Epidermal melanocyte (primary cell): Measurements from ENCODE around the gene TENM4.

Experiments
- DNase-seq: peaks from one replicate; pipeline ENCODE4 v3.0.0; 2011; ENCODE audit warnings: low spot score; ENCODE audit not compliant: insufficient read length

Gene TENM4

DNA sequence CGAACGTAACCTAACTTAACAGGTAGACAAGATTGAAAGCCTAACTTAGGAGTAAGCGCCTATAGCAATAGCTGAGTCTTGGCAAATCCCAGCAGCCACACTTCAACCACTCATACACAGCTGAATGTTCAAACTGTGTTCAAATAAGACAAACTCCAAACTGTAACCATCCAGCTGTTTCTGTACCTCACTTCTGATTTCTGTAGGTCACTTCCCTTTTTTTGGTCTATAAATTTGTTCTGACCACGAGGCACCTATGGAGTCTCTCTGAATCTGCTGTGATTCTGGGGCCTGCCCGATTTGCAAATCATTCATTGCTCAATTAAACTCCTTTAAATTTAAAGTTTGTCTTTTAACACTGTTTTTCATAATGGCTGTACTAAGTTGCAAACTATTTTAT, 8.2 kb upstream of the TENM4 start:
- no peak for DNase-seq

DNA sequence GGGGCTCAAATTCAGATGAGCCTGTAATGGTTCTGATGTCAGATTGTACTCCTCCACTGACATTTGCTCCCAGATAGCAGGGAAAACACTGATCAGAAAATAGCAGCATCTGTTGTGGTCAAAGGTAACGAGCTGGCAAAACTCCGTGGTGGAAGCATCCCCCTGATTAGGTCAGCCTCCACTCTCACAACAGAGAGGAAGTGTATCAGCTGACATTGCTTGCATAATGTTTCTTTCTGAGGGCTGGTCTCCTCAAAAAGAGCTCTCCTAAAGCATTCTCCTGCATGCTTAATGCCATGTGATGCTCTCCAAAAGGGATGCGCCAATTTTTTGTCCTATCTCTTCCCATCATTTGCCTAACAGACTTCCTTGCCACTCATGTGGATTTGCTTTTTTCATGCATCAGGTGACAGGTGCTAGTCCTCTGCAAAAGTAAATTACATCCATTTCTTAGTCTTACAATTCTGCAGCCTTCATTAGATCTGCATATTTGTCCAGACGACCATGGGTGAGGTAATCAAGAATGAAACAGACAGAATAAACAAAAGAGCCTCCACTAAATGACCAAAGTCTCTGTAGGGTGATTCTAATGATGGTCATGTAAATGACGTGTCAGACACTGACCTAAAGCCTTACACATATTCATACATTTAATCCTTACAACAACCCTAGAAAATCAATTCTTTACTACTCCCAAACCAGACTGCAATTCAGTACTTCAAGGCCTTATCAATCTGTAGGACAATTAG, 6.4 kb upstream of the TENM4 start:
- DNase-seq = no peak

- no peak for DNase-seq
These were observed 4.1 kb upstream of the TENM4 start for GRCh38 chr11:79444923-79445322.

DNA sequence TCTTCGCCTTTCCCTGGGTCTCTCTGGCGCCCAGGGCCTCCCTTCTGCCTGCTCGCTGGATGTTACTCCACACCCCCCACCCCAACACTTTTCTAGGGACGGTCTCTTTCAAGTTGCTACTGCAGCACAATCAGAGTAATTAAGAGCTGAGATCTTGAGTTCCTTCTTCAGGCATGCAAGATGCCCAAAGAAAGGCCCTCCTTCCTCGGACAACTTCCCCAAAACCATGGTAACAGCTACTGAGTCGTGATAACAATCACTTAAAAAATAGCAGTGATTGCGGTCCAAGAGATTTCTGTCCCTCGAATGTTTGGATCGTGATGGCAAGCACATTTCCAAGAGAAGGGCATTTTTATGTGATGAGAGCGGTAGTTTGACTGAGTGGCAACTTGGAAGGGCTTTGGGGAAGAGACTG, 638 bp upstream of the TENM4 start:
- no peak for DNase-seq

- no peak for DNase-seq
These were observed 802 bp downstream of the TENM4 start for GRCh38 chr11:79439886-79440570.

- no peak for DNase-seq
These were observed 1.4 kb downstream of the TENM4 start for GRCh38 chr11:79439410-79439885.

- DNase-seq = no peak
These were observed 2.0 kb downstream of the TENM4 start for GRCh38 chr11:79438631-79439409.

DNA sequence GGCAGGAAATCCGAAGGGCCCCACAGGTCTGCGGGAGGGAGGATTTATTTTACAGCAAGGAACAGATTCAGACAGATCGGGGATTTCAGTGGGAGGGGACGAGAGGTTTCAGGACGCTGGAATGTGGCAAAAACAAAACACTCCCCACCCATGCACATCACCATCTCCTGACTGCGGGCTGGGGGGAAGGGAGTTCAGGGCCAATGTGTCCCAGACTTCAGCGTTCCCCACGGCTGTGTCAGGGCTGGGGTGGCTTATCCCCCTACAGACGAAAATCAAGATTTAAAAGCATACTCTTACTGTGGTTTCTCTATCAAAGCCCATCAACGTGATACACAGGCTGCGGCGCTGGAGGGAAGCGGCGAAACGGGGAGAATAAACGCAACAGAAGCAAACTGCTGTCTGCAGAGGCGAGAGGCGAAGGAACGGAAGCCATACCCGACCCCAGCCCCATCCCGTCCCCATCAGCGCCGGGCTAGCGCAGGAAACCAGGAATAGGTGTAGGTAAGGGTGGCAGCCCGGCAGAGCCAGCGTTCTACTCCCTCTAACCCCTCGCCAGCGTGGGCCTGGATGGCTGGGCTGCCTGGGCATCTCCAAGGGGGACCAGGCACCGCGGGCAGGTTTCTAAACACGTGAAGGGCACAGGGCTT, 2.7 kb downstream of the TENM4 start:
- DNase-seq = no peak

DNA sequence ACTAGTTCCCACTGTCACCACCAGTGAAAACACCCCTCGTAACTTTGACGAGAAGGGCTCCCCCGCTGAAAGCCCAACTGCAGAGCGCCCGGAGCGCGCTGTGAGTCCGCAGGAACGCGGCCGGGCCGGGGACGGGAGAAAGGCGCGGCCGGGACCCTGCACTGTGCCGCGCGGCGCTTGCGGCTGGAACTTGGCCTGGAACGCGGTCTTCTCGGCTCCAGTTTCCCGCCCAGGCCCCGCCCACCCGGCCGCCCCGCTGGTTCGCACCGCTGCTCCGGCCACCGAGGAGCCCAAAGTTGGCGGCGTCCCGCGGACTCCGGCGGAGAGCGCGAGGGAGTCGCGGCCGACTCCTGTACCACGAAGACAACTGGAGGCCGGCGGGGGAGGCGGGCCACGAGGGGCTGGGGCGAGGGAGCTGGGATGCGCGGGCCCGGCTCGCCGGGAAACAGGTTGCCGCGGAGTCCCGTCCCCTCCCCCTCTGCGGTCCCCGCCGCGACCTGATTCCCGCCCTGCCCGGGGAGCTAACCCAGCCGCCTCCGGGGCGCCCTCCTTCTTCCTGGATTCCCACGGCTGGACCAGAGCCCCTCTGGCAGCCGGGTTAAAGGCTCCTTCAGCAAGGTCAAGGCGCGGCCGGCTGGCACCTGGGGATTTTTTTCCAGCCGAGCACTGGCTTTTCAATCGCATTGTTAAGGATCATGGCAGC, 3.4 kb downstream of the TENM4 start:
- DNase-seq = no peak

- DNase-seq = no peak
These were observed 3.9 kb downstream of the TENM4 start for GRCh38 chr11:79436919-79437277.

GRCh38 chr11:79434283-79434682, 6.5 kb downstream of the TENM4 start:
- no peak for DNase-seq

DNA sequence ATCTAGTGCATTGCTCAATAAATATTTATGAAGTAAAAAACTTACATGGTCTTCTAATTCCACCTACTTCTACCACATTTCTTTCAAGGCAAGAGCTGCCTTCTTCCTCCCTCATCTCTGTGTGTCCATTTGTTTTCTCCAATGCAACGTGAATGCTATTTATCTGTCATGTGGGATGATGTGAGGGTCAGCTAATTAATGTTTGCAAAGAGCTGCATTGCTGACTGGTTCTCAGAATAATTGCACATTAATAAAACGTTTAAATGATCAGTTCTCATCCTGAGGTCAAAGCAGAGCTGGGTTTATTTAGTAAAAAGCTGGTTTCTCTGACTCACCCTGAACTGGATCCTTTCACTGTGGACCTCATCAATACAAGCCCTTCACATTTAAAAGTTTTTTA, 8.7 kb downstream of the TENM4 start:
- no peak for DNase-seq

- DNase-seq = no peak
These were observed 9.3 kb downstream of the TENM4 start for GRCh38 chr11:79431535-79431934.

GRCh38 chr11:79430280-79430679, 10.6 kb downstream of the TENM4 start:
- DNase-seq = no peak

DNA sequence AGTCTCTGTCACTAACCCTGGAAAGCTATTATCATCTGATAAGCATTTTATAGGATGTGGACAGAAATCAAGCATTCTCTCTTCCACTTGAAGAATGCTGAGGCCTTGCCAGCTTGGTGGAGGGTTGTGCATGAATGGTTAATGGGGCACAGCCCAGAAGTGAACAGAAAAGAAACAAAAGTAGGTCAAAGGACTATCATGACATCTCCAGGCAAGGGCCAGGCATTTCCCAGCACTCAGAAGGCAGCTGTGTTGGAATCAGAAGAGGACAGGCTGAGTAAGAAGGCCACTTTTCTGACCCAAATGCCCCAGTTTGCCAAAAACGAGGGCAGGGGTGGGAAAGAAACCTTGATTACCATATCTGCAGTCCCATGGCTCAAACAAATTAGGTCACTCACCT, 12.4 kb downstream of the TENM4 start:
- no peak for DNase-seq

DNA sequence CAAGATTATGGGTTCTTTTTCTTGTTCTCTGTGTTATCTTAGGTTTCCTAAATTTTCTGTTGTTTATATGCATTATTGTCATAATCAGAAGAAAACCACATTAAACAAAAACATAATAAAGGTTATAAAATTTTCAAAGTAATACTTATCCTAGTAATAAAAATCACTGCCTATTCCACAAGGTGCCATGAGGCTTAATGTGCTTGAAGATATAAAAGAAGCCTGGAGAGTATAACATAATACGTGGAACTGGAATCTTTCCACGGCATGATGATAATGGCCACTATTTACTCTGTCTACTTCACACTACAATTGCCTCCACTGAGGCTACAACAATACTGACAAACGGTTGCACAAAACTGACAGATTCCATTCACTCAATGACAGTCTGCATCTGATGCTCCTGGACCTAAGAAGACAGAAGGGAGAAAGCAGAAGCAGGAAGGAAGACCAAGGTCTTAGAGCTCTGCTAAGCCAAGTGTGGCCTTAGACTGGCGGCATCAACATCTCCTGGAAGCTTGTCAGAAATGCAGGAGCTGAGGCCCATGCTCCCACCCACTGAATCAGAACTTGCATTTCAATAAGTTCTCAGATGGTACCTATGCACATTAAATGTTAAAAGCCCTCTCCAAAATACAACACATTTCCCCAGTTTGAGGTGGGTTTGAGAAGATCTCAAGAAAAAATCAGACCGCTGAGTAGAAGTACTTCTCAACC, 13.1 kb downstream of the TENM4 start:
- no peak for DNase-seq

DNA sequence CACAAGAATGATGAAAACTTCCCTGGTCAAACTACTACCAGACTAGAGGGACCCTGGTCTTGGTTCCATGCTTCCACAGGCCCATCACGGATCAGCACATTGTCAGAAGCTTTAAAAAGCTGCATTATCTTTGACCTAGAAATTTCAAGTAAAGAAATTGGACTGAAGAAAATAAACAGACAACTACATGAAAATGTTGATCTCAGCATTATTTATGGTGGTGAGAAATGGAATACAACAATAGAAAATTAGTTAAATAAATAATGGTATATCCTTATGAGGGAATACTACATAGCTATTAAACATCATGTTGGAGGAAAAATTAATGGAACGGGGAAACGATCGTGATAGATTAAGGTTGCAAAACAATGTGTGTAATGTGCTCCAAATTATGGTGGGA, 13.7 kb downstream of the TENM4 start:
- no peak for DNase-seq

DNA sequence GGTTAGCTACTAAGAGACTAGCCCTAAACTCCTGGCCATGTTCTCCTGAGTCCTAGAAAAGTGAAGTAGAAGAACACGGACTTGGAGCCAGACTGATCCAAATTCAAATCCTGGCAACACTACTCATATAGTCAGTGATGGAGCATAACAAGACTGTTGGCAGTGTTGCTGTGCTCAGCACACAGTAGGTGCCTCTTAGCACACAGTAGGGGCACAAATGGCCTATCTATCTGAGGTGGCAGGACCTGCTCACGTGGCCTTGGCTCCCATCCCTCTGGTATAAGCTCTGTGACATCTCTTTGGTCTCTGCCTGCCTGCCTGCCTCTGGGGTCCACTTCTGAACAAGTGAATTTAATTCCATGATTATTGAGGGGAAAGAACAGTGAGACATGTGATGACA, 15.4 kb downstream of the TENM4 start:
- no peak for DNase-seq

GRCh38 chr11:79423736-79424135, 17.1 kb downstream of the TENM4 start:
- DNase-seq = no peak

GRCh38 chr11:79422866-79423265, 18.0 kb downstream of the TENM4 start:
- DNase-seq = no peak

DNA sequence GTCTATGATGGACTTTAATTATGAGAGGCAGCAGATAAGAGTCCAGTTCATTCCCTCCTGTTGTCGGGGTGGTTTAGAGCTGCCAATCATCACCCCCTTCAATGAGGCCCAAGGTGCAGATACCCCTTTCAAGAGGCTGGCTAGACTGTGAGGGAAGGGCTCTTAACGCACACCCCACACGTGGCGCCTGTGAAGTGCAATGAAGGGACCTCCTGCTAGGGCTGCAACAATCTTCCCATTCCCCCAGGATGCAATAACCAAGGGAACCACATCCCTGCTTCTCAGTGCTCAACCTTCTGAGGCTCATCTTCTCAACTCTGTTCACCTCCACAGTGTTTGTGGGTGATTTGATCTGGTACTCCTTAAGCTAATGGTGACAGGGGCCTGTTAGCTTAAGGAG, 19.0 kb downstream of the TENM4 start:
- DNase-seq = no peak
